ENCODE results near the gene FXYD4. TPM values are rescaled to one million over a fixed set of nuclear protein-coding genes. Genes with fewer than 3 reads are reported as not detected.

The FXYD4 gene
- total RNA-seq, 1 donor from 2014 or later: not detected

- TF ChIP-seq POLR2A (IDR thresholded peaks at IDR 0.05): no peak
- no peak for TF ChIP-seq POLR2AphosphoS5 (IDR thresholded peaks at IDR 0.05; ENCODE audit: insufficient read depth in 1 of 2, low read depth in 1 of 2)
- TF ChIP-seq CTCF (IDR thresholded peaks at IDR 0.05): no peak
- intact Hi-C loops (cut with DNase I): no loop called here
- no peaks in the 10 kb centered on the region for H3K27me3 ChIP-seq
- H3K27ac ChIP-seq: no peak overlapping the region
- no peaks in the 10 kb centered on the region for H3K36me3 ChIP-seq
- H3K9me3 ChIP-seq: no peaks in the 10 kb centered on the region
- H3K4me1 ChIP-seq: peaks cover 4% of the 10 kb centered on the region
- H3K4me3 ChIP-seq: no peak overlapping the region
- DNase-seq (ENCODE audit: extremely low spot score in 2 of 2): no peak
Measured at GRCh38 chr10:43354879-43355380, 16.5 kb upstream of the FXYD4 start.

GRCh38 chr10:43355749-43356371 lies 15.6 kb upstream of the FXYD4 start:
- TF ChIP-seq CTCF (IDR thresholded peaks at IDR 0.05): no peak
- no peak for TF ChIP-seq POLR2A (IDR thresholded peaks at IDR 0.05)
- no peak for TF ChIP-seq POLR2AphosphoS5 (IDR thresholded peaks at IDR 0.05; ENCODE audit: insufficient read depth in 1 of 2, low read depth in 1 of 2)
- H3K4me1 ChIP-seq: peaks cover 3% of the 10 kb centered on the region
- no peaks in the 10 kb centered on the region for H3K9me3 ChIP-seq
- no peaks in the 10 kb centered on the region for H3K36me3 ChIP-seq
- no peak overlapping the region for H3K4me3 ChIP-seq
- no peak overlapping the region for H3K27ac ChIP-seq
- intact Hi-C loops (cut with DNase I): no loop called here
- H3K27me3 ChIP-seq: no peaks in the 10 kb centered on the region
- DNase-seq (ENCODE audit: extremely low spot score in 2 of 2): no peak

GRCh38 chr10:43360086-43360485 lies 11.3 kb upstream of the FXYD4 start:
- TF ChIP-seq CTCF (IDR thresholded peaks at IDR 0.05): no peak
- no peak for TF ChIP-seq POLR2A (IDR thresholded peaks at IDR 0.05)
- no peak for TF ChIP-seq POLR2AphosphoS5 (IDR thresholded peaks at IDR 0.05; ENCODE audit: insufficient read depth in 1 of 2, low read depth in 1 of 2)
- intact Hi-C loops (cut with DNase I): no loop called here

GRCh38 chr10:43361547-43362190 lies 9.8 kb upstream of the FXYD4 start:
- H3K27ac ChIP-seq: peak overlapping the region; percentile 69
- no peak for TF ChIP-seq POLR2A (IDR thresholded peaks at IDR 0.05)
- no peak for TF ChIP-seq CTCF (IDR thresholded peaks at IDR 0.05)
- no peak for TF ChIP-seq POLR2AphosphoS5 (IDR thresholded peaks at IDR 0.05; ENCODE audit: insufficient read depth in 1 of 2, low read depth in 1 of 2)
- no peaks in the 10 kb centered on the region for H3K9me3 ChIP-seq
- peak overlapping the region; percentile 45 for H3K4me3 ChIP-seq
- H3K27me3 ChIP-seq: no peaks in the 10 kb centered on the region
- intact Hi-C loops (cut with DNase I): no loop called here
- H3K4me1 ChIP-seq: peaks cover 13% of the 10 kb centered on the region
- no peak for DNase-seq (ENCODE audit: extremely low spot score in 2 of 2)
- H3K36me3 ChIP-seq: no peaks in the 10 kb centered on the region

More at GRCh38 chr10:43360086-43360485, 11.3 kb upstream of the FXYD4 start:
- no peak overlapping the region for H3K4me3 ChIP-seq
- no peaks in the 10 kb centered on the region for H3K36me3 ChIP-seq
- DNase-seq (ENCODE audit: extremely low spot score in 2 of 2): no peak
- H3K4me1 ChIP-seq: peaks cover 13% of the 10 kb centered on the region
- no peaks in the 10 kb centered on the region for H3K9me3 ChIP-seq
- no peak overlapping the region for H3K27ac ChIP-seq
- H3K27me3 ChIP-seq: no peaks in the 10 kb centered on the region
